Activated T-cell treated with anti-CD3 and anti-CD28 coated beads, Interleukin-2, amount 50 U/mL, for 72 hours (primary cell): ENCODE results near the gene SYNGR2. TPM values are rescaled to one million over a fixed set of nuclear protein-coding genes. Genes with fewer than 3 reads are reported as not detected.
"Not testable (repeated sequence)": the region's sequence is repeated elsewhere in the genome, so short reads cannot be mapped to it uniquely, and the experiment has no call there.

ENCODE experiments used
- ATAC-seq, 2 donors: fragments of 150-1000 bp; cut with Tn5 transposase; replicated peaks in 1 of 2; 2 replicates each; pipeline ENCODE4 v1.10.0; 2021; ENCODE audit warnings: moderate library complexity in 2 of 2, mild to moderate bottlenecking in 1 of 2
- DNase-seq, 2 donors: peaks; one replicate each; pipeline ENCODE4 v3.0.0; 2021 to 2022; ENCODE audit warnings: mixed read lengths in 1 of 2
- H3K27ac Mint-ChIP-seq: one replicate; pipeline ENCODE4 v1.8.0; 2022; ENCODE audit warnings: mild to moderate bottlenecking, moderate library complexity, mixed read lengths
- H3K27me3 Mint-ChIP-seq: one replicate; pipeline ENCODE4 v1.8.0; 2022; ENCODE audit warnings: low read depth, mixed read lengths
- H3K36me3 Mint-ChIP-seq, 2 donors: one replicate each; pipeline ENCODE4 v1.8.0; 2022; ENCODE audit warnings: mixed read lengths in 2 of 2, mild to moderate bottlenecking in 1 of 2; ENCODE audit not compliant: insufficient read depth in 2 of 2
- H3K4me1 Mint-ChIP-seq: one replicate; pipeline ENCODE4 v1.8.0; 2022; ENCODE audit warnings: low read depth, mixed read lengths
- H3K4me3 Mint-ChIP-seq, 2 donors: one replicate each; pipeline ENCODE4 v1.8.0; 2022; ENCODE audit warnings: mild to moderate bottlenecking in 2 of 2, mixed read lengths in 2 of 2, moderate library complexity in 2 of 2
- H3K9me3 Mint-ChIP-seq, 2 donors: one replicate each; pipeline ENCODE4 v1.8.0; 2022; ENCODE audit warnings: mixed read lengths in 2 of 2
- total RNA-seq, 2 donors: library from RNA; stranded (reverse); gene quantifications; one replicate each; pipeline ENCODE4 v1.2.3, GENCODE V29; 2022

Gene SYNGR2
- total RNA-seq, 2 donors from 2014 or later, result 87.6 to 92.0 TPM

DNA sequence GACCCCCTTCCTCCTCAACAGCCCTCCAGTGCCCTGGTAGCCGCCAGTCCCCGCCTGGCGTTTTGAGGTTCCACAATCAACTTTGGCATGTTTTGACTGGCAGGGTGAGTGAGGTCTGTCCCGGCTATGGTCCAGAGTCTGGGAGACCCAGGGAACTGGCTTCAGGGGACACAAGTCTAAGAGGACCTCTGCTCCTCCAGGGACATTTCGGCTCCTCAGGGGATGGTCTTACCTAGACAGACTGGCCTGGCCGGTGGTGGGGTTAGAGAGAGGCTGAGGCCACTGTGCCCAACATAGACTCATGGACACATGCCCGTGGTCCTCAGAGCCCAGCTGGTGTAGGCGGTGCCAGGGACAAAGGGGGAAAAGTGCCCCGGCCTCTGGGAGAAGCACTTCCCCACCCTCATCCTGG lies 35.6 kb upstream of the SYNGR2 start:
- Mint-ChIP-seq H3K27me3 (no peaks in the 10 kb centered on the region), H3K4me1 (peaks cover 75% of the 10 kb centered on the region), H3K9me3 (no peaks in the 10 kb centered on the region), H3K27ac (peak overlapping the region; percentile 39), H3K4me3 (peak overlapping the region; percentile 29 to 90), H3K36me3 (peaks cover 1 to 16% of the 10 kb centered on the region in 2 donors)
- ATAC-seq (no peak), DNase-seq (peak in 1 of 2 donors; percentile 28)

- Mint-ChIP-seq H3K27ac (no peak overlapping the region), H3K36me3 (peaks cover 1 to 16% of the 10 kb centered on the region in 2 donors), H3K4me1 (peaks cover 79% of the 10 kb centered on the region), H3K9me3 (no peaks in the 10 kb centered on the region), H3K4me3 (peak overlapping the region; percentile 29 to 90), H3K27me3 (no peaks in the 10 kb centered on the region)
- no peak for DNase-seq
- no peak for ATAC-seq
Measured at GRCh38 chr17:78133179-78133951, 35.0 kb upstream of the SYNGR2 start.

DNA sequence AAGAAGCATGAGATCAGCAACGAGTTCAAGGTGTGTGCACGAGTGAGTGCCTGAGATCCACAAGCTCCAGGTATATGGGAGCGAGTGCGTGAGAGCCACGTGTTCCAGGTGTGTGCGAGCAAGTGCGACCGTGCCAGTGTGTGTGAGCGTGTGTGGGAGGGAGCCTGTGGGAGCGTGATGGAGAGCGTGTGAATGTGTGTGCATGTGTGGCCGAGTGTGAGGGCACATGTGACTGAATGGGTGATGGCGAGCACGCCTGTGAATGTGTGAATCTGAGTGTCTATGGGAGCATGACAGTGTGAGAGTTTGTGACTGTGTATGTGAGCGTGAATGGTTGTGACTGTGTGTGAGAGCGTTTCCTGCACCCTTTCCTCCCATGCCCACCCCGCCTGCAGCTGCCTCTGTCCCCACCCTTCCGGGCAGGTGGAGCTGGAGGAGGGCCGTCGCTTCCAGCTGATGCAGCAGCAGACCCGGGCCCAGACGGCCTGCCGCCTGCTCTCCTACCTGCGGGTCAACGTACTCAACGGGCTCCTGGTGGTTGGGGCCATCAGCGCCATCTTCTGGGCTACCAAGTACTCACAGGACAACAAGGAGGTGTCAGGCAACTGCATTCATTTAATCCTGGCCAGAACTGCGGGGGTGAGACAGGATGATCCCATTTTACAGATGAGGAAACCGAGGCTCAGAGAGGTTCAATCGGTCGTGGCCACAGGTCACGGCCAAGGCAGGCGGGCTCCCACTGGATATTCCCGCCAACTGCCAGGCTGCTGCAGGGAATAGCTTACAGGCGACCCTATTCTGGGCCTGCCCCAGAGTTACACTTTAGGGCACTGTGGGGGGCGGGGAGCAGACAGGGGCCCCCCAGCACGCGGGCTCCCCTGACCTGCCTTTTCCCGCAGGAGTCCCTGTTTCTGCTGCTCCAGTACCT lies 34.1 kb upstream of the SYNGR2 start:
- no peaks in the 10 kb centered on the region for H3K9me3 Mint-ChIP-seq
- peaks cover 1 to 15% of the 10 kb centered on the region in 2 donors for H3K36me3 Mint-ChIP-seq
- ATAC-seq, result peak; percentile 24 to 29
- H3K27ac Mint-ChIP-seq, result no peak overlapping the region
- no peaks in the 10 kb centered on the region for H3K27me3 Mint-ChIP-seq
- peaks cover 83% of the 10 kb centered on the region for H3K4me1 Mint-ChIP-seq
- DNase-seq, result peak; percentile 79 to 84
- H3K4me3 Mint-ChIP-seq, result peak overlapping the region; percentile 29 to 90

DNA sequence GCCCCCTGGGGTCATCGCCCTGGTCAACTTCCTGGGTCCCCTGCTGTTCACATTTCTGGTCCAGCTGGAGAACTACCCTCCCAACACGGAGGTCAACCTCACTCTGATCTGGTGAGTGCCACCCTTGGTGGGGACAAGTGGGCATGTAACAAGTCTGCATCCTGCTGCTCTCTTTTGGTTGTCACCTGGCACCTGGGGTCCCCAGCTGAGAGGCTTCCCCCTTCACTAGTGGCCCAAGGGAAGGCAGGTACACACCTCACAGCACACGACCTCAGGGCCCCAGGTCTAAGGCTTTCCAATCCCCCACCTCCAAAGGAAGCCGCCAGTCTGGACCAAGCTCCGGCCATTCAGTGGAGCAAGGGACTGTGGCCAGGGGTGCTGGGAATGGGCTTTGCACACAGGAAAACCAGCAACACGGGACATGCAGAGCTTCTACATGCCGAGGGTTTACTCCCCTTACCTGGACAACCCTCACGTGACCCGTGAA lies 33.4 kb upstream of the SYNGR2 start:
- ATAC-seq, result no peak
- Mint-ChIP-seq H3K27me3 (no peaks in the 10 kb centered on the region), H3K4me1 (peaks cover 81% of the 10 kb centered on the region), H3K4me3 (no peak overlapping the region), H3K27ac (no peak overlapping the region), H3K9me3 (no peaks in the 10 kb centered on the region), H3K36me3 (peaks cover 1 to 15% of the 10 kb centered on the region in 2 donors)
- DNase-seq, result no peak

DNA sequence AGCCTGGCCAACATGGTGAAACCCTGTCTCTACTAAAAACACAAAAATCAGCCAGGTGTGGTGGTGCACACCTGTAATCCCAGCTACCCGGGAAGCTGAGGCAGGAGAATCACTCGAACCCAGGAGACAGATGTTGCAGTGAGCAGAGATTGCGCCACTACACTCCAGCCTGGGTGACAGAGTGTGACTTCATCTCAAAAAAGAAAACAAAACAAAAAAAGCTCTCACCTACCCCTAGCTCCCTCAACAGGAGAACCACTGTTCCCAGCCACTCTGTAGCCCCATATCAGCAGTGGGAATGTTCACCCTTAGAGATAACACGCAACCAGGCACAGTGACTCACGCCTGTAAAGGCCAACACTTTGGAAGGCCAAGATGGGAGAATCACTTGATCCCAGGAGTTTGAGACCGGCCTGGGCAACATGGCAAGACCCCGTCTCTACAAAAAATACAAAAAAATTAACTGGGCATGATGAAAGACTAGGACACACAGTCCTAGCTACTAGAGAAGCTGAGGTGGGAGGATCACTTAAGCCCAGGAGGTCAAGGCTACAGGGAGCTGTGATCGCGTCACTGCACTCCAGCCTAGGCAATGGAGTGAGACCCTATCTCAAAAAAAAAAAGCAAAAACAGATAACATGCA lies 32.4 kb upstream of the SYNGR2 start:
- Mint-ChIP-seq H3K27ac (peak overlapping the region; percentile 38), H3K4me1 (peaks cover 76% of the 10 kb centered on the region), H3K27me3 (no peaks in the 10 kb centered on the region), H3K9me3 (no peaks in the 10 kb centered on the region), H3K36me3 (peaks cover 0 to 11% of the 10 kb centered on the region in 2 donors), H3K4me3 (peak overlapping the region in 1 of 2 donors; percentile 11)
- no peak for DNase-seq
- ATAC-seq, result no peak

DNA sequence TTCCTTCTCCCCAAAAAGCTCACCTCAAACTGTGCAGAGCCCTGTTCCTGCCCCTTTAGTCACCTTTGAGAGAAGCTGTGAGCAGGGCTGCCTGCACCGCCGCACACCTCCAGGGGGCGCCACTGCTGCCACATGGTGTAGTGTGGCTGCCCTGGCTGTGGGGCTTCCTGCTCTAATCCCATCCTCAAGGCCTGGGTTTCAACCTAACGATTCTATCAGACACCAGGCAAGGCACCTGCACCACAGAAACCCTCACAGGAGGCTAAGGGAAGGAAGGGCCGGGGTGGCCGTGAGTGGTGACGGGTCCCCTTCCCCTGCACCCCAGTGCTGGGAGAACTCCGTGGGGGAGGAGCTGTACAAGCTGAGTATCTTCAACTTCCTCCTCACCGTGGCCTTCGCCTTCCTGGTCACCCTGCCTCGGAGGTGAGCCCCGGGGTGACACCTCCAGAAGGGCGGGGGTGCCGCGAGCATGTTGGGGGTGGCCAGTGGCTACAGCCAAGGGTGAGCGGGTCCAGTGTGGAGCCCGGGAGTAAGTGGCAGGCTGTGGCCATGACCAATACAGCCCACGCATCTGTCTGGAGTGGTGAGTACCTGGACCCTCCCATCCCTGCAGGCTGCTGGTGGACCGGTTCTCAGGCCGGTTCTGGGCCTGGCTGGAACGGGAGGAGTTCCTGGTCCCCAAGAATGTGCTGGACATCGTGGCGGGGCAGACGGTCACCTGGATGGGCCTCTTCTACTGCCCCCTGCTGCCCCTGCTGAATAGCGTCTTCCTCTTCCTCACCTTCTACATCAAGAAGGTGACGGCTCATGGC lies 30.8 kb upstream of the SYNGR2 start:
- peak overlapping the region in 1 of 2 donors; percentile 45 for H3K4me3 Mint-ChIP-seq
- H3K27ac Mint-ChIP-seq, result peak overlapping the region; percentile 29
- ATAC-seq (no peak), DNase-seq (peak; percentile 29 to 51)
- peaks cover 78% of the 10 kb centered on the region for H3K4me1 Mint-ChIP-seq
- H3K36me3 Mint-ChIP-seq, result peaks cover 0 to 11% of the 10 kb centered on the region in 2 donors
- H3K9me3 Mint-ChIP-seq, result no peaks in the 10 kb centered on the region
- no peaks in the 10 kb centered on the region for H3K27me3 Mint-ChIP-seq

DNA sequence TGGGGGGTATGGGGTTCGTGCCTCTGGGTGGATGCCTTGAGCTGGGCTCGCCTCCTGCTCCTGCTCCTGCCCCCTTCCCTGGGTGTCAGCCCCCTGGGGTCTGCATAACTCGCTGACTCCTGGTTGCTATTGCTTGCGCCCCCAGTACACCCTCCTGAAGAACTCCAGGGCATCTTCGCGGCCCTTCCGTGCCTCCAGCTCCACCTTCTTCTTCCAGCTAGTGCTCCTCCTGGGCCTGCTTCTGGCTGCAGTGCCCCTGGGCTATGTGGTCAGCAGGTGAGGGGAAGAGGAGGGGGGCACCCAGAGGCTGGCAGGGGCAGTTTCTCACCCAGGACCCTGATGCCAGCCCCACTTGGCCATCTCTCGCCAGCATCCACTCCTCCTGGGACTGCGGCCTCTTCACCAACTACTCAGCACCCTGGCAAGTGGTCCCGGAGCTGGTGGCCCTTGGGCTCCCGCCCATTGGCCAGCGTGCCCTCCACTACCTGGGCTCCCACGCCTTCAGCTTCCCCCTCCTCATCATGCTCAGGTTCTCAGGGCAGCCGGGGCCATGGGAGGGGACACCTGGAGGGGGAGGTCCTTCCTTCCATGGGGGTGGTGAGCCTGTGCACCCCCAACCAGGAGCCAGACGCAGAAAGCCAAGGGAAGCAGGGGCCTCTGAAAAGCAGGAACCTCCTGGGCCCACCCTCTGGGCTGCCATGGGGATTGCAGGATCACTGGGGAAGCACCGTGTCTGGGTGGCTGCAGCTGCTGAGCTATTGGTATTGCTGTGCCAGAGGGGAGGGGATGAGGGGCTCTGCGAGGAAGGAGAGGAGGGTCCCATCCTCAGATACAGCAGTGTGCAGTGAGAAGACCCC lies 29.9 kb upstream of the SYNGR2 start:
- peaks cover 0 to 9% of the 10 kb centered on the region in 2 donors for H3K36me3 Mint-ChIP-seq
- peaks cover 74% of the 10 kb centered on the region for H3K4me1 Mint-ChIP-seq
- ATAC-seq (no peak), DNase-seq (no peak)
- H3K27ac Mint-ChIP-seq, result no peak overlapping the region
- no peaks in the 10 kb centered on the region for H3K27me3 Mint-ChIP-seq
- H3K9me3 Mint-ChIP-seq, result no peaks in the 10 kb centered on the region
- no peak overlapping the region for H3K4me3 Mint-ChIP-seq

- ATAC-seq, H3K36me3 Mint-ChIP-seq, DNase-seq, H3K27me3 Mint-ChIP-seq, H3K9me3 Mint-ChIP-seq: not testable (repeated sequence)
- Mint-ChIP-seq H3K4me1 (peaks cover 71% of the 10 kb centered on the region), H3K4me3 (peak overlapping the region; percentile 11 to 60), H3K27ac (peak overlapping the region; percentile 66)
Measured at GRCh38 chr17:78139861-78140168, 28.6 kb upstream of the SYNGR2 start.

- peak overlapping the region; percentile 1 to 60 for H3K4me3 Mint-ChIP-seq
- ATAC-seq (peak; percentile 94), DNase-seq (peak; percentile 99)
- H3K36me3 Mint-ChIP-seq, result peaks cover 0 to 8% of the 10 kb centered on the region in 2 donors
- H3K9me3 Mint-ChIP-seq, result no peaks in the 10 kb centered on the region
- peaks cover 67% of the 10 kb centered on the region for H3K4me1 Mint-ChIP-seq
- no peaks in the 10 kb centered on the region for H3K27me3 Mint-ChIP-seq
- peak overlapping the region; percentile 66 for H3K27ac Mint-ChIP-seq
Measured at GRCh38 chr17:78140169-78141051, 28.0 kb upstream of the SYNGR2 start.

GRCh38 chr17:78141437-78142118 lies 26.8 kb upstream of the SYNGR2 start:
- peaks cover 55% of the 10 kb centered on the region for H3K4me1 Mint-ChIP-seq
- no peaks in the 10 kb centered on the region for H3K9me3 Mint-ChIP-seq
- no peaks in the 10 kb centered on the region for H3K27me3 Mint-ChIP-seq
- no peak overlapping the region for H3K27ac Mint-ChIP-seq
- DNase-seq, result no peak
- ATAC-seq, result no peak
- no peak overlapping the region for H3K4me3 Mint-ChIP-seq
- H3K36me3 Mint-ChIP-seq, result no peaks in the 10 kb centered on the region
